IMR-90 (cell line): ENCODE measurements around the gene FNIP1.

Source experiments
- BHLHE40 ChIP-seq: fragments of 150-350 bp; IDR thresholded peaks from 2 replicates; pipeline ENCODE4 v1.6.1; 2016; ENCODE audit warnings: mild to moderate bottlenecking, low read depth, low read length
- MXI1 ChIP-seq: IDR thresholded peaks from 2 replicates; pipeline ENCODE4 v1.6.1; 2012; ENCODE audit warnings: low read depth, mild to moderate bottlenecking, low read length, moderate library complexity, borderline replicate concordance
- POLR2A ChIP-seq: IDR thresholded peaks from 2 replicates; pipeline ENCODE4 v1.6.1; 2012; ENCODE audit warnings: mild to moderate bottlenecking, low read depth, low read length
- RAD21 ChIP-seq: IDR thresholded peaks from 2 replicates; pipeline ENCODE4 v1.6.1; 2012; ENCODE audit warnings: low read length, improper control_type of control experiment
- RCOR1 ChIP-seq: IDR thresholded peaks from 2 replicates; pipeline ENCODE4 v1.6.1; 2012; ENCODE audit warnings: mild to moderate bottlenecking, low read length, improper control_type of control experiment; ENCODE audit not compliant: insufficient replicate concordance
- RFX5 ChIP-seq: IDR thresholded peaks from 2 replicates; pipeline ENCODE4 v1.8.0; 2012; ENCODE audit warnings: low read depth, mild to moderate bottlenecking, low read length, moderate library complexity
- TF ChIP-seq, protein P1 (sequence below): conservative IDR thresholded peaks from 2 replicates; pipeline ENCODE4 v1.5.1; 2012; ENCODE audit warnings: mild to moderate bottlenecking, low read depth, low read length, improper control_type of control experiment
- TF ChIP-seq, protein P2 (sequence below): fragments of 150-350 bp; IDR thresholded peaks from 2 replicates; pipeline ENCODE4 v1.6.1; 2016; ENCODE audit warnings: low read depth, mild to moderate bottlenecking, low read length, moderate library complexity, borderline replicate concordance

DNA sequence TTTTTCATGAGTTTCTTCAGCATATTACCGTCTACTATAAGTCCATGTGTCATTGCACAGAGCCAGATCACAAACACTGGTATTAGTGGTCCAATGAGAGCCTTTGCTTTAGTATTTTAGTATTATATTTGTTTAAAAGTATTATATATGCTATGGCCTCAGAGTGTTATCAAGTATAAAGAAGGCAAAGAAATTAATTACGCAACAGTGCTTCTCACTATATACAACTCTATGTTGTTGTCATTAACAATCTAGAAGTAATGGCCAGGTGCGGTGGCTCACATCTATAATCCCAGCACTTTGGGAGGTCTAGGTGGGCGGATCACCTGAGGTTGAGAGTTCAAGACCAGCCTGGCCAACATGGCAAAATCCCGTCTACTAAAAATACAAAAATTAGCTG is 114.6 kb downstream of the FNIP1 start:
- TF ChIP-seq, protein P1, sequence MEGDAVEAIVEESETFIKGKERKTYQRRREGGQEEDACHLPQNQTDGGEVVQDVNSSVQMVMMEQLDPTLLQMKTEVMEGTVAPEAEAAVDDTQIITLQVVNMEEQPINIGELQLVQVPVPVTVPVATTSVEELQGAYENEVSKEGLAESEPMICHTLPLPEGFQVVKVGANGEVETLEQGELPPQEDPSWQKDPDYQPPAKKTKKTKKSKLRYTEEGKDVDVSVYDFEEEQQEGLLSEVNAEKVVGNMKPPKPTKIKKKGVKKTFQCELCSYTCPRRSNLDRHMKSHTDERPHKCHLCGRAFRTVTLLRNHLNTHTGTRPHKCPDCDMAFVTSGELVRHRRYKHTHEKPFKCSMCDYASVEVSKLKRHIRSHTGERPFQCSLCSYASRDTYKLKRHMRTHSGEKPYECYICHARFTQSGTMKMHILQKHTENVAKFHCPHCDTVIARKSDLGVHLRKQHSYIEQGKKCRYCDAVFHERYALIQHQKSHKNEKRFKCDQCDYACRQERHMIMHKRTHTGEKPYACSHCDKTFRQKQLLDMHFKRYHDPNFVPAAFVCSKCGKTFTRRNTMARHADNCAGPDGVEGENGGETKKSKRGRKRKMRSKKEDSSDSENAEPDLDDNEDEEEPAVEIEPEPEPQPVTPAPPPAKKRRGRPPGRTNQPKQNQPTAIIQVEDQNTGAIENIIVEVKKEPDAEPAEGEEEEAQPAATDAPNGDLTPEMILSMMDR, result no peak
- no peak for TF ChIP-seq POLR2A
- no peak for TF ChIP-seq BHLHE40
- no peak for TF ChIP-seq RCOR1
- TF ChIP-seq, protein P2, sequence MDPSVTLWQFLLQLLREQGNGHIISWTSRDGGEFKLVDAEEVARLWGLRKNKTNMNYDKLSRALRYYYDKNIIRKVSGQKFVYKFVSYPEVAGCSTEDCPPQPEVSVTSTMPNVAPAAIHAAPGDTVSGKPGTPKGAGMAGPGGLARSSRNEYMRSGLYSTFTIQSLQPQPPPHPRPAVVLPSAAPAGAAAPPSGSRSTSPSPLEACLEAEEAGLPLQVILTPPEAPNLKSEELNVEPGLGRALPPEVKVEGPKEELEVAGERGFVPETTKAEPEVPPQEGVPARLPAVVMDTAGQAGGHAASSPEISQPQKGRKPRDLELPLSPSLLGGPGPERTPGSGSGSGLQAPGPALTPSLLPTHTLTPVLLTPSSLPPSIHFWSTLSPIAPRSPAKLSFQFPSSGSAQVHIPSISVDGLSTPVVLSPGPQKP, result no peak
- no peak for TF ChIP-seq MXI1
- no peak for TF ChIP-seq RAD21
- no peak for TF ChIP-seq RFX5
